IMR-90 (cell line): ENCODE measurements around the gene RFC3. TPM values are rescaled to one million over a fixed set of nuclear protein-coding genes. Genes with fewer than 3 reads are reported as not detected.

Source experiments
- ATAC-seq: fragments of 200-7000 bp; cut with Tn5 transposase; 2 replicates; pipeline ENCODE4 v1.9.1; 2020; ENCODE audit warnings: low read depth, mild to moderate bottlenecking, moderate library complexity
- BruUV-seq: library from RNA; stranded (reverse); fragments of 400-500 nt; replicated peaks from 2 replicates; lab custom pipeline; 2021; lab: Mats Ljungman, UMichigan
- CTCF ChIA-PET: fragments of 300-600 bp; formaldehyde crosslinking; extraction: SDS; loops from one replicate; lab custom pipeline; 2021; ENCODE audit warnings: antibody characterized with exemption; lab: Yijun Ruan, JAX
- POLR2A ChIA-PET: fragments of 300-600 bp; sonication (Branson Sonifier 250); formaldehyde crosslinking; loops from one replicate; lab custom pipeline; 2022; ENCODE audit warnings: antibody characterized with exemption; ENCODE audit not compliant: unreplicated experiment; lab: Charles Lee
- DNase-seq: peaks from one replicate; pipeline ENCODE4 v3.0.0; 2013
- H2AFZ ChIP-seq: replicated peaks from 2 replicates; pipeline ENCODE3; 2013; ENCODE audit warnings: low read length, mild to moderate bottlenecking; ENCODE audit not compliant: poor library complexity
- H2AK5ac ChIP-seq: 2 replicates; pipeline ENCODE4 v1.6.1; 2013; ENCODE audit warnings: low read depth, low read length, inconsistent platforms
- H2AK9ac ChIP-seq: replicated peaks from 2 replicates; pipeline ENCODE3; 2013; ENCODE audit warnings: mild to moderate bottlenecking, low read depth, low read length, moderate library complexity; ENCODE audit not compliant: poor library complexity
- H2BK120ac ChIP-seq: 2 replicates; pipeline ENCODE4 v1.6.1; 2013; ENCODE audit warnings: low read depth, low read length, inconsistent platforms
- H2BK15ac ChIP-seq: 3 replicates; pipeline ENCODE4 v1.6.1; 2013; ENCODE audit warnings: low read depth, low read length, inconsistent platforms
- H2BK20ac ChIP-seq: 2 replicates; pipeline ENCODE4 v1.6.1; 2013; ENCODE audit warnings: low read depth, mild to moderate bottlenecking, inconsistent platforms, low read length, moderate library complexity
- H2BK5ac ChIP-seq: 2 replicates; pipeline ENCODE4 v1.6.1; 2013; ENCODE audit warnings: mild to moderate bottlenecking, low read depth, low read length, inconsistent platforms; ENCODE audit not compliant: poor library complexity, severe bottlenecking
- H3K14ac ChIP-seq: replicated peaks from 2 replicates; pipeline ENCODE4 v1.6.1; 2013; ENCODE audit warnings: low read depth, low read length, inconsistent platforms
- H3K18ac ChIP-seq: 2 replicates; pipeline ENCODE4 v1.6.1; 2013; ENCODE audit warnings: low read depth, low read length, control low read depth
- H3K23ac ChIP-seq: 2 replicates; pipeline ENCODE4 v1.6.1; 2013; ENCODE audit warnings: low read depth, low read length, inconsistent platforms
- H3K27ac ChIP-seq: 2 replicates; pipeline ENCODE4 v1.5.1; 2013; ENCODE audit warnings: mild to moderate bottlenecking, control low read depth, low read length; ENCODE audit not compliant: insufficient read depth
- H3K27me3 ChIP-seq: 2 replicates; pipeline ENCODE4 v1.6.1; 2013; ENCODE audit warnings: low read length; ENCODE audit not compliant: control insufficient read depth, insufficient read depth
- H3K36me3 ChIP-seq: 2 replicates; pipeline ENCODE4 v1.6.1; 2013; ENCODE audit warnings: low read length, mixed read lengths; ENCODE audit not compliant: control insufficient read depth, insufficient read depth
- H3K4ac ChIP-seq: 2 replicates; pipeline ENCODE4 v1.6.1; 2013; ENCODE audit warnings: low read depth, low read length, inconsistent platforms
- H3K4me1 ChIP-seq: 2 replicates; pipeline ENCODE4 v1.6.1; 2013; ENCODE audit warnings: low read length, mixed read lengths; ENCODE audit not compliant: control insufficient read depth, insufficient read depth
- H3K4me2 ChIP-seq: 2 replicates; pipeline ENCODE4 v1.6.1; 2013; ENCODE audit warnings: low read depth, mild to moderate bottlenecking, control low read depth, low read length, moderate library complexity
- H3K4me3 ChIP-seq: 2 replicates; pipeline ENCODE4 v1.5.1; 2013; ENCODE audit warnings: low read depth, mild to moderate bottlenecking, control low read depth, low read length, moderate library complexity; ENCODE audit not compliant: insufficient read depth
- H3K56ac ChIP-seq: 2 replicates; pipeline ENCODE4 v1.6.1; 2013; ENCODE audit warnings: low read length, inconsistent platforms; ENCODE audit not compliant: insufficient read depth; ENCODE audit errors: extremely low read depth
- H3K79me1 ChIP-seq, 2 experiments: 2 replicates each; pipeline ENCODE4 v1.6.1; 2013; ENCODE audit warnings: low read length in 2 of 2, inconsistent platforms in 1 of 2, low read depth in 1 of 2
- H3K9ac ChIP-seq: 2 replicates; pipeline ENCODE4 v1.6.1; 2013; ENCODE audit warnings: low read depth, low read length, control low read depth
- H3K9me1 ChIP-seq: 2 replicates; pipeline ENCODE4 v1.6.1; 2013; ENCODE audit warnings: low read length, inconsistent platforms; ENCODE audit not compliant: insufficient read depth
- H3K9me3 ChIP-seq: 2 replicates; pipeline ENCODE4 v1.6.1; 2013; ENCODE audit warnings: low read length; ENCODE audit not compliant: control insufficient read depth, insufficient read depth
- H4K20me1 ChIP-seq: 2 replicates; pipeline ENCODE4 v1.6.1; 2013; ENCODE audit warnings: low read length, inconsistent platforms; ENCODE audit not compliant: insufficient read depth
- H4K5ac ChIP-seq: 2 replicates; pipeline ENCODE4 v1.6.1; 2013; ENCODE audit warnings: mild to moderate bottlenecking, low read depth, low read length, control low read depth
- H4K8ac ChIP-seq, 2 experiments: 2 replicates each; pipeline ENCODE4 v1.6.1; 2013; ENCODE audit warnings: low read depth in 2 of 2, low read length in 2 of 2, control low read depth in 1 of 2, inconsistent platforms in 1 of 2
- H4K91ac ChIP-seq: 2 replicates; pipeline ENCODE4 v1.6.1; 2013; ENCODE audit warnings: low read depth, low read length, inconsistent platforms; ENCODE audit not compliant: insufficient read depth
- BHLHE40 ChIP-seq: fragments of 150-350 bp; IDR thresholded peaks from 2 replicates; pipeline ENCODE4 v1.6.1; 2016; ENCODE audit warnings: mild to moderate bottlenecking, low read depth, low read length
- ELK1 ChIP-seq: fragments of 150-350 bp; IDR thresholded peaks from 2 replicates; pipeline ENCODE4 v1.6.1; 2016; ENCODE audit warnings: low read depth, mild to moderate bottlenecking, low read length, moderate library complexity, borderline replicate concordance
- FOS ChIP-seq: fragments of 150-350 bp; IDR thresholded peaks from 2 replicates; pipeline ENCODE4 v1.6.1; 2016; ENCODE audit warnings: low read depth, low read length
- MAZ ChIP-seq: IDR thresholded peaks from 2 replicates; pipeline ENCODE4 v1.6.1; 2012; ENCODE audit warnings: low read depth, mild to moderate bottlenecking, low read length, improper control_type of control experiment, moderate library complexity, borderline replicate concordance
- MXI1 ChIP-seq: IDR thresholded peaks from 2 replicates; pipeline ENCODE4 v1.6.1; 2012; ENCODE audit warnings: low read depth, mild to moderate bottlenecking, low read length, moderate library complexity, borderline replicate concordance
- SMC3 ChIP-seq: fragments of 150-350 bp; IDR thresholded peaks from 2 replicates; pipeline ENCODE4 v1.6.1; 2016; ENCODE audit warnings: low read depth, mild to moderate bottlenecking, antibody characterized with exemption, low read length, moderate library complexity
- WGBS, 2 experiments: methylation state at CpG; one replicate each; pipeline versions ENCODE4 v1.1.5 to v1.1.7; 2013; ENCODE audit warnings: missing lambda C conversion rate in 2 of 2; ENCODE audit not compliant: insufficient read length in 1 of 2; ENCODE audit errors: extremely low coverage in 2 of 2; 5-methylcytosine and 5-hydroxymethylcytosine counted together
- dilution Hi-C: fragments of 300-500 bp; cut with HindIII; formaldehyde crosslinking; loops from one replicate; pipeline ENCODE4 v1.14.3; 2018; ENCODE audit warnings: low sequenced_read_pairs; ENCODE audit not compliant: unreplicated experiment
- in situ Hi-C: fragments of 300-500 bp; cut with MboI; formaldehyde crosslinking; loops from 3 replicates; pipeline ENCODE4 v1.14.3; 2019; ENCODE audit warnings: low sequenced_read_pairs, inconsistent platforms, mixed read lengths
- intact Hi-C: fragments of 100-400 bp; cut with micrococcal nuclease; formaldehyde crosslinking; loops from 2 replicates; pipeline ENCODE4 v1.10.0; 2022
- polyA plus RNA-seq, 3 experiments: library from polyadenylated mRNA; depleted of rRNA; stranded (reverse); fragments of >200 nt; gene quantifications; 2 replicates each; pipeline ENCODE4 v1.2.3, GENCODE V29; 2012; ENCODE audit warnings: low replicate concordance in 1 of 3
- total RNA-seq: library from RNA; depleted of rRNA; stranded (reverse); fragments of >200 nt; gene quantifications from 2 replicates; pipeline ENCODE4 v1.2.3, GENCODE V29; 2012

Gene RFC3
- total and polyA plus RNA-seq, 2 of the 4 experiments (the other 2 are of a cell fraction) = 9.8 to 12.9 TPM

- POLR2A ChIA-PET = no interaction called here
- H3K9me3 ChIP-seq = no peaks in the 10 kb centered on the region
Observed at GRCh38 chr13:33855371-33855895, 37.5 kb downstream of the RFC3 start.

More at GRCh38 chr13:33855371-33855895, 37.5 kb downstream of the RFC3 start:
- Histone ChIP-seq H2AFZ (no peak overlapping the region), H2BK20ac (no peak overlapping the region), H3K27ac (no peak overlapping the region), H2BK5ac (no peak overlapping the region), H2BK120ac (no peak overlapping the region), H3K9me1 (no peaks in the 10 kb centered on the region), H3K27me3 (no peaks in the 10 kb centered on the region), H3K9ac (no peak overlapping the region), H3K4me3 (no peak overlapping the region), H2AK5ac (no peak overlapping the region), H3K36me3 (no peaks in the 10 kb centered on the region), H3K23ac (no peak overlapping the region), H3K56ac (no peak overlapping the region), H4K8ac (no peak overlapping the region), H4K5ac (no peak overlapping the region), H4K20me1 (no peaks in the 10 kb centered on the region), H3K14ac (no peak overlapping the region), H2BK15ac (no peak overlapping the region), H3K18ac (no peak overlapping the region), H4K91ac (no peak overlapping the region), H2AK9ac (no peak overlapping the region), H3K79me1 (no peaks in the 10 kb centered on the region), H3K4me1 (no peaks in the 10 kb centered on the region), H3K4me2 (no peak overlapping the region), H3K4ac (no peak overlapping the region)
- ATAC-seq (no peak), DNase-seq (no peak)
- CTCF ChIA-PET = no interaction called here
- intact Hi-C loops (no loop called here), in situ Hi-C loops (no loop called here), dilution Hi-C loops (no loop called here)
- WGBS, 2 experiments = no CpG with 5 or more reads among the region's 3 CpGs
- TF ChIP-seq BHLHE40 (no peak), ELK1 (no peak), FOS (no peak), SMC3 (no peak), MAZ (no peak), MXI1 (no peak)
- no TSS peak for BruUV-seq
